ENCODE data around the gene HYCC1. TPM values are rescaled to one million over a fixed set of nuclear protein-coding genes. Genes with fewer than 3 reads are reported as not detected.

Gene HYCC1
- polyA plus RNA-seq (2011; rRNA removed): 13.5 and 16.8 TPM in 2 replicates
- polyA plus RNA-seq (2012; cell fraction: cytosol; rRNA removed): 5.5 and 8.1 TPM in 2 replicates
- polyA plus RNA-seq (2012; cell fraction: nucleus; rRNA removed): 2.1 and 5.5 TPM in 2 replicates
- polyA plus RNA-seq (2017; fragmentation: RNase III; extraction: RNeasy Plus Mini Kit Qiagen cat#74134 plus additional on column Dnase treatment): 22.1 to 24.6 TPM (median 22.5 TPM) in 3 replicates
- 8.1 and 8.6 TPM in 2 replicates for polyA minus RNA-seq (2011; rRNA and poly(A)+ RNA removed)

GRCh38 chr7:23013715-23014649 is at the start of gene HYCC1:
HYCC1 (minus strand) TSS chr7:23014130; CDS start chr7:22991111, 23,019 bp downstream.
- CTCF ChIA-PET: interaction anchor here (0.7 kb wide), 1 partner anchor 47 kb away, joined by 3 read pairs; no protein-coding TSS in a partner anchor

GRCh38 chr7:23062452-23062851 is 48.5 kb upstream of the HYCC1 start:
- no peak overlapping the region for H3K4me2 ChIP-seq
- H3K9me3 ChIP-seq: no peaks in the 10 kb centered on the region
- TF ChIP-seq MAFK (IDR thresholded peaks at IDR 0.05; ENCODE audit: partially characterized antibody) (peak; percentile 18), TP53 (CRISPR knock-in tag; IDR thresholded peaks at IDR 0.05) (no peak)
- ChIA-PET POLR2A (no interaction called here), CTCF (interaction anchor here (0.6 kb wide), 1 partner anchor 164 kb away, joined by 3 read pairs; no protein-coding TSS in a partner anchor)
- FAIRE-seq (no peak), ATAC-seq (peak in 1 of 2 experiments; percentile 66; a peak in 3 of 6 replicates), DNase-seq (ENCODE audit: low read depth in 1 of 2, low spot score in 1 of 2) (peak in 1 of 2 experiments; percentile 25)
- H3K4me1 ChIP-seq: peaks cover 3% of the 10 kb centered on the region; the same call in 1 of the 3 replicates
- H3K27ac ChIP-seq: no peak overlapping the region
- WGBS (ENCODE audit: missing lambda C conversion rate): 76% methylated on average over 7 of the region's 7 CpGs
- H3K4me3 ChIP-seq: no peak overlapping the region

More at GRCh38 chr7:23013715-23014649, at the start of gene HYCC1:
- Histone ChIP-seq H3K4me1 (peaks cover 12% of the 10 kb centered on the region; the same call in 2 of the 3 replicates), H3K4me2 (peak within 1 kb of the TSS; percentile 98), H3K4me3 (peak within 1 kb of the TSS; percentile 90), H3K9me3 (no peaks in the 10 kb centered on the region), H3K27ac (peak within 1 kb of the TSS; percentile 73 to 89)
- peak; percentile 54 for FAIRE-seq
- peak; percentile 94 to 99 for DNase-seq (ENCODE audit: low read depth in 1 of 2, low spot score in 1 of 2)
- no peak for TF ChIP-seq ZNF302 (CRISPR knock-in tag; IDR thresholded peaks at IDR 0.05)
- peak; percentile 97 for TF ChIP-seq POLR2A (IDR thresholded peaks at IDR 0.05; ENCODE audit: low read length)
- no peak for TF ChIP-seq MAFK (IDR thresholded peaks at IDR 0.05; ENCODE audit: partially characterized antibody)
- TF ChIP-seq JUN (IDR thresholded peaks at IDR 0.05): peak in 1 of 2 experiments; percentile 54; a peak in 3 of 5 replicates
- peak; percentile 93 for TF ChIP-seq PBX3 (IDR thresholded peaks at IDR 0.05)
- 0 out of 3 replicates have a peak, but pooled peaks have one; percentile 53 for TF ChIP-seq BCL3 (IDR thresholded peaks at IDR 0.05)
- TF ChIP-seq RAD21 (conservative IDR thresholded peaks at IDR 0.05 in 1 of 2, IDR thresholded peaks at IDR 0.05 in 1 of 2): peak in 1 of 2 experiments; percentile 23; a peak in 1 of 5 replicates
- no peak for TF ChIP-seq RARB (CRISPR knock-in tag; IDR thresholded peaks at IDR 0.05)
- no peak for TF ChIP-seq EP300 (IDR thresholded peaks at IDR 0.05)
- no peak for TF ChIP-seq HOXA7 (CRISPR knock-in tag; IDR thresholded peaks at IDR 0.05)
- no peak for TF ChIP-seq ZFP36 (IDR thresholded peaks at IDR 0.05; ENCODE audit: borderline replicate concordance, partially characterized antibody)
- 0 out of 2 replicates have a peak, but pooled peaks have one; percentile 26 for TF ChIP-seq MYC (IDR thresholded peaks at IDR 0.05; ENCODE audit: borderline replicate concordance, low read length)
- peak; percentile 41 for TF ChIP-seq CTCF (IDR thresholded peaks at IDR 0.05)
- no peak for TF ChIP-seq HEYL (CRISPR knock-in tag; IDR thresholded peaks at IDR 0.05)
- peak; percentile 46; the same call in 1 of the 2 replicates for TF ChIP-seq MAX (IDR thresholded peaks at IDR 0.05)
- POLR2A ChIA-PET: no interaction called here
- peak; percentile 99 to 100 for ATAC-seq
- WGBS (ENCODE audit: missing lambda C conversion rate): 4% methylated on average over 49 of the region's 61 CpGs

Measured in A549 (cell line).